AG04449 (cell line): ENCODE results near the gene ZGPAT.

Source experiments
- CTCF ChIA-PET: fragments of 350-600 bp; formaldehyde crosslinking; extraction: SDS; loops from one replicate; lab custom pipeline; 2021; ENCODE audit warnings: antibody characterized with exemption; lab: Yijun Ruan, JAX
- POLR2A ChIA-PET: fragments of 400-600, 350-600 bp; formaldehyde crosslinking; extraction: SDS; loops from one replicate; lab custom pipeline; 2020; ENCODE audit warnings: antibody characterized with exemption, inconsistent platforms; lab: Yijun Ruan, JAX
- DNase-seq: peaks from one replicate; pipeline ENCODE4 v3.0.0-alpha.2; 2010; ENCODE audit warnings: low read depth, low spot score
- H3K4me3 ChIP-seq: 2 replicates; pipeline ENCODE4 v1.5.1; 2011; ENCODE audit warnings: low read depth, mild to moderate bottlenecking, control low read depth, low read length
- CTCF ChIP-seq: IDR thresholded peaks from one replicate; pipeline ENCODE4 v1.5.1; 2011; ENCODE audit warnings: mild to moderate bottlenecking, moderate library complexity, low read length, control low read depth, inconsistent platforms; ENCODE audit not compliant: insufficient read depth; ENCODE audit errors: missing control alignments

Gene ZGPAT

GRCh38 chr20:63678071-63678470 is 29.8 kb upstream of the ZGPAT start:
- no peak for TF ChIP-seq CTCF
- ChIA-PET POLR2A (no interaction called here), CTCF (no interaction called here)
- no peak overlapping the region for H3K4me3 ChIP-seq
- DNase-seq = no peak

GRCh38 chr20:63678667-63679465 is 29.0 kb upstream of the ZGPAT start:
- TF ChIP-seq CTCF = no peak
- ChIA-PET POLR2A (interaction anchor here (0.7 kb wide), 1 partner anchor 20 kb away, joined by 3 read pairs; the partner anchor contains the start of gene RTEL1), CTCF (no interaction called here)
- no peak overlapping the region for H3K4me3 ChIP-seq
- no peak for DNase-seq

- ChIA-PET POLR2A (interaction anchor here (0.7 kb wide), 1 partner anchor 21 kb away, joined by 3 read pairs; the partner anchor contains the start of gene RTEL1), CTCF (no interaction called here)
- H3K4me3 ChIP-seq = no peak overlapping the region
- TF ChIP-seq CTCF = no peak
- DNase-seq = no peak
Measured at GRCh38 chr20:63679799-63680305, 28.0 kb upstream of the ZGPAT start.

GRCh38 chr20:63680427-63680826 is 27.4 kb upstream of the ZGPAT start:
- H3K4me3 ChIP-seq = no peak overlapping the region
- POLR2A ChIA-PET = no interaction called here
- TF ChIP-seq CTCF = no peak
- no peak for DNase-seq
- CTCF ChIA-PET = no interaction called here

- CTCF ChIA-PET = interaction anchor here (0.7 to 2.1 kb wide), 2 partner anchors 99 to 142 kb away, joined by 3 to 10 read pairs; no protein-coding TSS in a partner anchor
- no peak overlapping the region for H3K4me3 ChIP-seq
- TF ChIP-seq CTCF = no peak
- no peak for DNase-seq
- POLR2A ChIA-PET = no interaction called here
Measured at GRCh38 chr20:63680857-63681608, 26.8 kb upstream of the ZGPAT start.
